GM13976 (cell line): ENCODE measurements around the gene KCNH4.

Experiments
- DNase-seq: peaks from one replicate; pipeline ENCODE4 v3.0.0; 2012; ENCODE audit warnings: low spot score
- CTCF ChIP-seq: IDR thresholded peaks from 2 replicates; pipeline ENCODE4 v1.5.1; 2012; ENCODE audit warnings: borderline replicate concordance, mild to moderate bottlenecking; ENCODE audit not compliant: insufficient read depth; ENCODE audit errors: extremely low read depth, missing control alignments, control extremely low read depth
- in situ Hi-C: fragments of 300-500 bp; cut with MboI; formaldehyde crosslinking; loops from one replicate; pipeline ENCODE4 v1.12.0; 2022; ENCODE audit warnings: low sequenced_read_pairs, mixed read lengths, inconsistent platforms; ENCODE audit not compliant: unreplicated experiment

Gene KCNH4

DNA sequence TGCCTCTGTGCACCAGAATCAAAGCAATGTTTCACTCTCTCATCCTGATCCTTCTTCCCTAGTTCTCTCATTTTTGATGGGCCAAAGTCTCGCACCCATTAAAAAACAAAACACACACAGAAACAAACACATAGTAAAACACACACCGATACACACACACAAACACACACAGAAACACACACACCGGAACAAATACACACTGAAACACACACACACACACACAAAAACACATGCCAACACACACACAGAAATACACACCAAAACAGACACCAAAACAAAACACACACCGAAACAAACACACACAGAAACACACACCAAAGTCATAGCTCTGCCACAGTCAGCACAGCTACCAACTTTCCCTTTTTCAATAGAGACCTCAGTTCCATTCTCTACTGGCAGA is 49.7 kb downstream of the KCNH4 start:
- no peak for DNase-seq
- in situ Hi-C loops: no loop called here
- no peak for TF ChIP-seq CTCF

DNA sequence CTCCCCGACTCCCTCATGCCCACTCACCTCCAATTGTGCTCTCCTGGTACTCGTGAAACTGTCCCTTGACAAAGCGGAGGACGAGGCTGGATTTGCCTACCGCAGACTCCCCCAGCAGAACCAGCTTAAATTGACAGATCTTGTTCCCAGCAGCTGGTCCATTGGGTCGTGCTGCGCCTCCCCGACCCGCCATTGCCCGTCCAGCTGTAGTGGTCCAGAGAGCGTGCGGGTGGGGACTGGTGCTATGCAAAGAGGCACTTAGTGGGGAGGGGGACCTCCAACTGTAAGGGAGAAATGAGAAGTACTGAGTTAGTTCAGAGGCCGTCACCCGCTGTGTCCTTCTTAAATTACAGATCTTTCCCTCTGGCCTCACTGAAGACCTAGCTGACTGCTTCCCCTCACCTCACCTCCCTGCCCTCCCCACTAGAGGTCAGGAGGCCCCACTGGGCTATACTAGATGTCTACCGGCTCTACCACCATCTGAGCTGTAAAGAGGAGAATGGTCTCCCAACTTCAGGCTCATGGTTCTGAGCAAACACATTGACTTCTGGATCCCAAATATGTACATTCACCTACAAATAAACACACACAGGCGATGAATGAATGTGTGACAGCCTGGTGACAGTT is 50.5 kb downstream of the KCNH4 start:
- in situ Hi-C loops: no loop called here
- no peak for TF ChIP-seq CTCF
- DNase-seq: no peak

DNA sequence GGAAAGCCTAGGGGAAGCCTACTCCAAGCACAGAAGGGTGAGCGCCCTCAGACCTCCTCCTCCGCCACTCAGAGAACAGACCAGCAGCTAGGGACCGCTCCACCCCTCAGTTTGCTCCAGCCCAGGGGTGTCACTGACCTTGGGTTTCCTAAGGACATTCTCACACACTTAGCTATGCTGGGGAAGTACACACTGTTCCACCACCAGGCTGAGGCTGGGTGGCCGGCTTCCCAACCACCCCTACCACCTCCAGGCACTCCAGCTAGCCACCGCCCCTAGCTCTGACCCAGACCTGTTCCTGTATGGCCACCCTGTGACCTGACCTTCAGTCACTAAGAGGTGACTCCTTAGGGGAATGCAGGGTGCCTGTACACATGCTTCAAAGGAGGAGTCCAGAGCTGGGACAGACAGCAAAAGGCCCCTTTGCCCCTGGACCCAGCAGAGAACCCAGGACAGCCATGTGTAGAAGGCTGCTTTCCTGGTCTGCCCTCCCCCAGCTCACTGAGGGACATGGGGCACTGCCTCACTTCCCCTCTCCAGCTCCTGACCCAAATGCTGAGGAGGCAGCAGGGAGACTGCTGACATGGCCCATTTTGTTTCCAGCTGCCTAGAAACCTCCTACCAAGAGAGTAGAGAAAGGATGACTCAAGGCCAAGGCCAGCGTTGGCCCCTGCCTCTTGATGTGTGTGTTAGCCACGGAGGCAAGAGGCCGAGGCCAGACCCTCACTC is 51.7 kb downstream of the KCNH4 start:
- no peak for DNase-seq
- in situ Hi-C loops: no loop called here
- TF ChIP-seq CTCF: no peak

- in situ Hi-C loops: no loop called here
- no peak for TF ChIP-seq CTCF
- DNase-seq: no peak
Observed at GRCh38 chr17:42127414-42127813, 53.5 kb downstream of the KCNH4 start.

- DNase-seq: no peak
- in situ Hi-C loops: no loop called here
- TF ChIP-seq CTCF: no peak
Observed at GRCh38 chr17:42126836-42127235, 54.1 kb downstream of the KCNH4 start.

DNA sequence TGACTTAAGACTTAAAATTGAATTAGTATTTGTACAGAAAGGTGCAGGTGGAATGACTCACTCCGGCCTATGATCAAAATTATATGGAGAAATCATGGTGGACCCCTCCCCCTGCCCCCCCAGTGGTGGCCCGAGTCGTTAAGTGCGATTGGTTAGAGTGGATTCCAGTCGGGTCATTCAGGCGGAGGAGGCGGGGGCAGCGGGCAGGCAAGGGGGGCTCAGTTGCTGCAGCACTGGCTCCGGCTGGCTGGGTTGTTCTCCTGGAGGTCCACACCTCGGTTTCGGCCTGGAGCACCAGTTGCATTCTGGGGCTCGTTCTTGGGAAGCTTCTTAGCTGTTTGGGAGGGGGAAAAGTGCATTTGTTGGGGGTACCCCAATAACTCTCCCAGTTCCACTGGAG is 55.4 kb downstream of the KCNH4 start:
- DNase-seq: no peak
- in situ Hi-C loops: no loop called here
- TF ChIP-seq CTCF: no peak

- in situ Hi-C loops: no loop called here
- no peak for DNase-seq
- TF ChIP-seq CTCF: no peak
Observed at GRCh38 chr17:42124256-42124655, 56.7 kb downstream of the KCNH4 start.
